Lung (tissue), 16 donors: Measurements from ENCODE around the gene PHYHIPL. TPM values are rescaled to one million over a fixed set of nuclear protein-coding genes. Genes with fewer than 3 reads are reported as not detected.

Source experiments
- ATAC-seq: fragments of 200-7000 bp; cut with Tn5 transposase; one replicate; pipeline ENCODE4 v1.9.1; 2020; ENCODE audit warnings: moderate number of reproducible peaks; ENCODE audit not compliant: insufficient read depth, low FRiP score
- DNase-seq, 3 donors: peaks; one replicate each; pipeline ENCODE4 v3.0.0-alpha.2; 2013 to 2017
- H3K27ac ChIP-seq, 2 donors: one replicate each; pipeline ENCODE4 v1.5.1; 2013; ENCODE audit warnings: mild to moderate bottlenecking in 2 of 2, moderate library complexity in 2 of 2, control low read depth in 1 of 2, inconsistent platforms in 1 of 2, low read depth in 1 of 2, low read length in 1 of 2
- H3K27me3 ChIP-seq, 3 donors: one replicate each; pipeline ENCODE4 v1.5.1; 2013; ENCODE audit warnings: low read length in 2 of 3; ENCODE audit not compliant: control insufficient read depth in 3 of 3, insufficient read depth in 3 of 3
- H3K36me3 ChIP-seq, 4 donors: one replicate each; pipeline ENCODE4 v1.5.1; 2013; ENCODE audit warnings: low read length in 4 of 4, mild to moderate bottlenecking in 1 of 4, moderate library complexity in 1 of 4; ENCODE audit not compliant: control insufficient read depth in 4 of 4, insufficient read depth in 4 of 4
- H3K4me1 ChIP-seq, 5 donors: one replicate each; pipeline ENCODE4 v1.5.1; 2013; ENCODE audit warnings: low read length in 5 of 5, mild to moderate bottlenecking in 2 of 5, moderate library complexity in 1 of 5; ENCODE audit not compliant: control insufficient read depth in 5 of 5, insufficient read depth in 5 of 5
- H3K4me3 ChIP-seq: one replicate; pipeline ENCODE4 v1.5.1; 2013; ENCODE audit warnings: mild to moderate bottlenecking, control low read depth, moderate library complexity
- H3K9ac ChIP-seq, 2 donors: one replicate each; pipeline ENCODE4 v1.5.1; 2013; ENCODE audit warnings: low read length in 2 of 2, control low read depth in 1 of 2; ENCODE audit not compliant: insufficient read depth in 1 of 2
- H3K9me3 ChIP-seq, 4 donors: one replicate each; pipeline ENCODE4 v1.5.1; 2013; ENCODE audit warnings: low read length in 3 of 4, mild to moderate bottlenecking in 1 of 4, moderate library complexity in 1 of 4; ENCODE audit not compliant: control insufficient read depth in 4 of 4, insufficient read depth in 3 of 4
- WGBS, 2 donors: extraction: QIAGEN DNeasy Blood & Tissue Kit; methylation state at CpG; one replicate each; pipeline ENCODE4 v1.1.7; 2013; 5-methylcytosine and 5-hydroxymethylcytosine counted together
- long read RNA-seq, 5 donors: transcript quantifications; one replicate each; lab custom pipeline, GENCODE V29; 2026
- polyA plus RNA-seq, 2 donors: library from polyadenylated mRNA; stranded (reverse); fragments of 200-250 nt; gene quantifications; one replicate each; pipeline ENCODE4 v1.2.1, GENCODE V29; 2013
- total RNA-seq, 2 donors: library from RNA; depleted of rRNA in 1 of 2; stranded (reverse); fragments of >200 nt in 1 of 2; gene quantifications; one replicate each; pipeline ENCODE4 v1.2.1, GENCODE V29; 2014 to 2021
- TF ChIP-seq, protein P1 (sequence below): IDR thresholded peaks from 2 replicates; pipeline ENCODE4 v1.5.1; 2012; ENCODE audit warnings: mild to moderate bottlenecking; ENCODE audit errors: control extremely low read depth, extremely low read depth
- donor health status: control.
- donor health status: control.
- donor health status: Bipolar disorder and iron deficiency.
- donor health status: healthy.
- donor health status: DM: yes; HTN: yes; CAD: no.

The PHYHIPL gene
- under 1 TPM; 0.11 to 0.25 TPM for total RNA-seq
- under 1 TPM; 0.02 to 0.04 TPM for polyA plus RNA-seq
- long read RNA-seq, donor 1, result 0 reads
- long read RNA-seq, donor 2, result 0 reads
- long read RNA-seq, donor 3, result 0 reads
- long read RNA-seq, donor 4, result 0 reads
- long read RNA-seq, donor 5, result 0 reads

- H3K9me3 ChIP-seq, result peaks cover 0 to 3% (median 0%) of the 10 kb centered on the region in 4 donors
- H3K36me3 ChIP-seq, result no peaks in the 10 kb centered on the region
- H3K27ac ChIP-seq, result no peak within 1 kb of the TSS
- H3K27me3 ChIP-seq, result peaks cover 8 to 10% (median 10%) of the 10 kb centered on the region in 3 donors
- H3K4me3 ChIP-seq, result no peak within 1 kb of the TSS
- 2 to 3% methylated on average over 45 to 89 of the region's 90 CpGs for WGBS, 2 donors
- H3K4me1 ChIP-seq, result peaks cover 0 to 13% (median 4%) of the 10 kb centered on the region in 5 donors
- TF ChIP-seq, protein P1, sequence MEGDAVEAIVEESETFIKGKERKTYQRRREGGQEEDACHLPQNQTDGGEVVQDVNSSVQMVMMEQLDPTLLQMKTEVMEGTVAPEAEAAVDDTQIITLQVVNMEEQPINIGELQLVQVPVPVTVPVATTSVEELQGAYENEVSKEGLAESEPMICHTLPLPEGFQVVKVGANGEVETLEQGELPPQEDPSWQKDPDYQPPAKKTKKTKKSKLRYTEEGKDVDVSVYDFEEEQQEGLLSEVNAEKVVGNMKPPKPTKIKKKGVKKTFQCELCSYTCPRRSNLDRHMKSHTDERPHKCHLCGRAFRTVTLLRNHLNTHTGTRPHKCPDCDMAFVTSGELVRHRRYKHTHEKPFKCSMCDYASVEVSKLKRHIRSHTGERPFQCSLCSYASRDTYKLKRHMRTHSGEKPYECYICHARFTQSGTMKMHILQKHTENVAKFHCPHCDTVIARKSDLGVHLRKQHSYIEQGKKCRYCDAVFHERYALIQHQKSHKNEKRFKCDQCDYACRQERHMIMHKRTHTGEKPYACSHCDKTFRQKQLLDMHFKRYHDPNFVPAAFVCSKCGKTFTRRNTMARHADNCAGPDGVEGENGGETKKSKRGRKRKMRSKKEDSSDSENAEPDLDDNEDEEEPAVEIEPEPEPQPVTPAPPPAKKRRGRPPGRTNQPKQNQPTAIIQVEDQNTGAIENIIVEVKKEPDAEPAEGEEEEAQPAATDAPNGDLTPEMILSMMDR, result no peak
- DNase-seq (peak; percentile 10 to 45 (median 23)), ATAC-seq (peak; percentile 22)
- no peak within 1 kb of the TSS for H3K9ac ChIP-seq
Measured at GRCh38 chr10:59176241-59177030, at the start of gene PHYHIPL. TSS of gene PHYHIPL (plus strand) at chr10:59176643. CDS start at chr10:59176854, 211 bp downstream.

- H3K36me3 ChIP-seq, result no peaks in the 10 kb centered on the region
- H3K27ac ChIP-seq, result no peak overlapping the region
- H3K4me1 ChIP-seq, result peaks cover 0 to 12% (median 0%) of the 10 kb centered on the region in 5 donors
- no peaks in the 10 kb centered on the region for H3K27me3 ChIP-seq
- 73 to 76% methylated on average over 3 of the region's 3 CpGs for WGBS, 2 donors
- no peak for DNase-seq
- no peak overlapping the region for H3K9ac ChIP-seq
- no peak for ATAC-seq
- H3K4me3 ChIP-seq, result no peak overlapping the region
- TF ChIP-seq, protein P1, result no peak
- H3K9me3 ChIP-seq, result no peaks in the 10 kb centered on the region
Measured at GRCh38 chr10:59126991-59127390, 49.5 kb upstream of the PHYHIPL start.

DNA sequence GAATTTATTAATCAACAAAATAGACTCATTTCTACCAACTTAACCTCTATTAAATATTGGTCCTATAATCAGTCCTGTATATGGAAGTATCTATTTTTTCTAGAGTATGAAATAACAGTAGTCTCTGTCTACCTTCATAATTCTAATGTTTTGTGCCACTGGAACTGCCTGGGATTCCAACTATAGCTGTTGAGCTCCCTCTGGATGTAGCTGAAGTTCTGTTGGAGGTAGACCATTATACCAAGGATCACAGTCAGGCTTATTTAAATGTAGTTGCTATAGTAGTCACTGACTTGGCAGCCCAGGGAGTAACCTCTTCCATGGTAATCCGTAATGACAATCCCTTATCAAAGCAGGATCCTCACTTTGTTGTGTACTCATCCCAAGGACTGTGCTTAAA is 48.5 kb upstream of the PHYHIPL start:
- 70 to 75% methylated on average over 1 of the region's 1 CpG for WGBS, 2 donors
- Histone ChIP-seq H3K4me3 (no peak overlapping the region), H3K9me3 (no peaks in the 10 kb centered on the region), H3K36me3 (no peaks in the 10 kb centered on the region), H3K27ac (no peak overlapping the region), H3K27me3 (no peaks in the 10 kb centered on the region), H3K9ac (no peak overlapping the region), H3K4me1 (peaks cover 0 to 12% (median 0%) of the 10 kb centered on the region in 5 donors)
- no peak for ATAC-seq
- TF ChIP-seq, protein P1, result no peak
- DNase-seq, result no peak
